Measurements from ENCODE around the gene SF3B3.

Gene SF3B3

DNA sequence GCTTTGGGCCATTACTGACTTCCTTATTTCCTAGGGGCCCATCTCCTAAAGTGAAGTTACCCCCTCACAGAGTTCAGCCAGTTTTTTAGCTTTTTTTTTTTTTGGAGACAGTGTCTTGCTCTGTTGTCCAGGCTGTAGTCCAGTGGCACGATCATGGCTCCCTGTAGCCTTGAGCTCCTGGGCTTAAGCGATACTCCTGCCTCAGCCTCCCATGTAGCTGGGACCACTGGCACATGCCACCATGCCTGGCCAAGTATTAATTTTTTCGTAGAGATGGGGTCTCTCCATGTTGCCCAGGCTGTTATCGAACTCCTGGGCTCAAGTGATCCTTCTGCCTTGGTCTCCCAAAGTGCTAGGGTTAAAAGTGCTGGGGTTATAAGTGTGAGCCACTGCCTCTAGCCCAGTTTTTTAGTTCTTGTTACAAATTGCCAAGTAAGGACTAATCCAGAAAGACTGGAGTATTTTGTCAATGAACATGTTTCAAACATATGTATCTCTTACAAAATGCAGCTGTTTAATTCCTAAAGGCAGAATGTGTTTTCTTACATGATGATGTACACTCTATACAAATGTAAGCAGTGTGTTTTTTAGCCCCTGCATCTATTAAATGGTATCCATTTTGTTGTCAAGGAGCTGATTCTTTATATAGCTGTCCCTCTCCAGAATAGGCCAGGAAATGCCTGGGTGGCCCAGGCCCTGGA, 73.7 kb downstream of the SF3B3 start:
- no peak overlapping the region for H3K4me3 ChIP-seq (ENCODE audit: low read depth, low read length)
- DNase-seq (ENCODE audit: low read depth), result no peak
- TF ChIP-seq, protein P1, sequence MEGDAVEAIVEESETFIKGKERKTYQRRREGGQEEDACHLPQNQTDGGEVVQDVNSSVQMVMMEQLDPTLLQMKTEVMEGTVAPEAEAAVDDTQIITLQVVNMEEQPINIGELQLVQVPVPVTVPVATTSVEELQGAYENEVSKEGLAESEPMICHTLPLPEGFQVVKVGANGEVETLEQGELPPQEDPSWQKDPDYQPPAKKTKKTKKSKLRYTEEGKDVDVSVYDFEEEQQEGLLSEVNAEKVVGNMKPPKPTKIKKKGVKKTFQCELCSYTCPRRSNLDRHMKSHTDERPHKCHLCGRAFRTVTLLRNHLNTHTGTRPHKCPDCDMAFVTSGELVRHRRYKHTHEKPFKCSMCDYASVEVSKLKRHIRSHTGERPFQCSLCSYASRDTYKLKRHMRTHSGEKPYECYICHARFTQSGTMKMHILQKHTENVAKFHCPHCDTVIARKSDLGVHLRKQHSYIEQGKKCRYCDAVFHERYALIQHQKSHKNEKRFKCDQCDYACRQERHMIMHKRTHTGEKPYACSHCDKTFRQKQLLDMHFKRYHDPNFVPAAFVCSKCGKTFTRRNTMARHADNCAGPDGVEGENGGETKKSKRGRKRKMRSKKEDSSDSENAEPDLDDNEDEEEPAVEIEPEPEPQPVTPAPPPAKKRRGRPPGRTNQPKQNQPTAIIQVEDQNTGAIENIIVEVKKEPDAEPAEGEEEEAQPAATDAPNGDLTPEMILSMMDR (IDR thresholded peaks at IDR 0.05; ENCODE audit: low read depth, low read length), result no peak
- TF ChIP-seq, protein P2, sequence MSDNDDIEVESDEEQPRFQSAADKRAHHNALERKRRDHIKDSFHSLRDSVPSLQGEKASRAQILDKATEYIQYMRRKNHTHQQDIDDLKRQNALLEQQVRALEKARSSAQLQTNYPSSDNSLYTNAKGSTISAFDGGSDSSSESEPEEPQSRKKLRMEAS (IDR thresholded peaks at IDR 0.05; ENCODE audit: low read depth, low read length), result no peak
- TF ChIP-seq MYC (IDR thresholded peaks at IDR 0.05; ENCODE audit: low read depth, low read length) (no peak), POLR2A (IDR thresholded peaks at IDR 0.05; ENCODE audit: extremely low read depth, insufficient read length) (no peak)

DNA sequence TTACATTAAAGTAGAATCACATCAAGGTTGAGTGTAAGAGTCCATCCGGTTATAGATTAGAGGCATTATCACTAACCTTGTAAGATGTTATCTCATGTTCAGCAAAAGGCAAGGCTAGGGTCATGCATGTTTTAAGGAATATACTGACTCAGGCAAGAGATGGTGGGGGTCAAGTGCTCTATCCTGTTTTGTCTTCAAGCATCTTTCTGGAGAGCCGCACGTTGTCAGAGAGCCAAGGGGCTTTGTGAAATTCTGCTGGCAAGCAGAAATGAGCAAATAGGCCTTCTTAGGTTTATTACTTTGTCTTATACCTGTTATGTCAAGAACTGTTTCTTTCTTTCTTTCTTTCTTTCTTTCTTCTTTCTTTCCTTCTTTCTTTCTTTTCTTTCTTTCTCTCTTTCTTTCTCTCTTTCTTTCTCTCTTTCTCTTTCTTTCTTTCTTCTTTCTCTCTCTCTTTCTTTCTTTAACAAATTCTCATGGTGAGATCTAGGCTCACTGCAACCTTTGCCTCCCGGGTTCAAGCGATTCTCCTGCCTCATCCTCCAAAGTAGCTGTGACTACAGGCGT, 75.4 kb downstream of the SF3B3 start:
- H3K4me3 ChIP-seq (ENCODE audit: low read depth, low read length), result no peak overlapping the region
- TF ChIP-seq, protein P1 (IDR thresholded peaks at IDR 0.05; ENCODE audit: low read depth, low read length), result no peak
- TF ChIP-seq POLR2A (IDR thresholded peaks at IDR 0.05; ENCODE audit: extremely low read depth, insufficient read length) (no peak), MYC (IDR thresholded peaks at IDR 0.05; ENCODE audit: low read depth, low read length) (no peak)
- TF ChIP-seq, protein P2 (IDR thresholded peaks at IDR 0.05; ENCODE audit: low read depth, low read length), result no peak

DNA sequence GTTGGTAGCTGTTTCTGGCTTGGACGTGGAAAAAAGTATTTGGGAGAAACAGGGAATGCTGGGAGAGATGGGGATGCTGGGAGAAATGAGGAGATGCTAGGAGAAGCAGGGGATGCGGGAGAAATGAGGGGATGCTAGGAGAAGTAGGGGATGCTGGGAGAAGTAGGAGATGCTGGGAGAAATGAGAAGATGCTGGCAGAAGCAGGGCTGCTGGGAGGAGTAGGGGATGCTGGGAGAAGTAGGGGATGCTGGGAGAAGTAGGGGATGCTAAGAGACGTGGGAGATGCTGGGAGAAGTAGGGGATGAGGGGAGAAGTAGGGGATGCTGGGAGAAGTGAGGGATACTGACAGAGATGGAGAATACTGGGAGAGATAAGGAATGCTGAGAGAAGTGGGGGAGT, 77.1 kb downstream of the SF3B3 start:
- TF ChIP-seq, protein P2 (IDR thresholded peaks at IDR 0.05; ENCODE audit: low read depth, low read length), result no peak
- TF ChIP-seq, protein P1 (IDR thresholded peaks at IDR 0.05; ENCODE audit: low read depth, low read length), result no peak
- no peak for TF ChIP-seq POLR2A (IDR thresholded peaks at IDR 0.05; ENCODE audit: extremely low read depth, insufficient read length)
- TF ChIP-seq MYC (IDR thresholded peaks at IDR 0.05; ENCODE audit: low read depth, low read length), result no peak
- DNase-seq (ENCODE audit: low read depth), result no peak
- H3K4me3 ChIP-seq (ENCODE audit: low read depth, low read length), result no peak overlapping the region

More for the DNA sequence above, 75.4 kb downstream of the SF3B3 start:
- no peak for DNase-seq (ENCODE audit: low read depth)

DNA sequence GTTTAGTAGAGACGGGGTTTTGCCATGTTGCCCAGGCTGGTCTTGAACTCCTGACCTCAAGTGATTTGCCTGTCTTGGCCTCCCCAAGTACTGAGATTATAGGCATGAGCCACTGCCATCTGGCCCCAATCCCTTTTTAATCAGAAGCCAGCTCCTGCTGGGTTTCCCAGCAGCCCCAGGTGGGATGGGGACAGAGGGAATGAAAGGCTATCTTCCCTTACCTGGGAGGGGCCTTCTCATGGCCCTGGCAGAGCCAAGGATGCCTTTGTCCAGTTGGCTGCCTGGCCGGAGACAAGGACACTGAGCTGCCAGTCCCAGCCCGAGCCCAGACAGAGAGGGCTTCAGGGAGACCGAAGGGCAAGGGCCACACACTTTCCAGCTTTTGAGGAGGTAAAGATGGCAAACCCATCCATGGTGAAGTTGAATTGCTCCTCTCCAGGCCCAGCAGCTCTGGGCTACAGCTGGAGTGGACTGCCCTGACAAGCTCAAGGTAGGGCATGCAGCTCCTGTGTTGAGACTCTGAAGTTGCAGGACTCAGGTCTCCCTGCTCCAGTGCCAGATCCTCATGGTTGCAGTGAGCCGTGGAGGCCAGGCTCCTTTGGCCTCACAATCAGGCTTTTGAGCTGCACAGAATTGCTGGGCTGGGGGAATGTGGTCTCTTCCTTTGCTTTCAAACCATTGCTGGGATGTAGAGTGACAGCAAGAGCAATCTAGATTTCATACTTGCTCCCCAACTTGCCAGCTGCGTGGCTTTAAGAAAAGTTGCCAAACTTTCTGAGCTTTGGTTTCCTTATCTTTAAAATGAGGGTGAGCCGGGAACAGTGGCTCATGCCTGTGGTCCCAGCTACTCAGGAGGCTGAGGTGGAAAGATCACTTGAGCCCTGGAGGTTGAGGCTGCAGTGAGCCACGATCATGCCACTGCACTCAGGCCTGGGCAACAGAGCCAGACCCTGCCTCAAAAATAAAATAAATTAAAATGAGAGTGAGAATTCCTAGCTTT, 78.3 kb downstream of the SF3B3 start:
- DNase-seq (ENCODE audit: low read depth), result no peak
- H3K4me3 ChIP-seq (ENCODE audit: low read depth, low read length), result no peak overlapping the region
- TF ChIP-seq, protein P2 (IDR thresholded peaks at IDR 0.05; ENCODE audit: low read depth, low read length), result no peak
- TF ChIP-seq, protein P1 (IDR thresholded peaks at IDR 0.05; ENCODE audit: low read depth, low read length), result no peak
- TF ChIP-seq MYC (IDR thresholded peaks at IDR 0.05; ENCODE audit: low read depth, low read length) (no peak), POLR2A (IDR thresholded peaks at IDR 0.05; ENCODE audit: extremely low read depth, insufficient read length) (no peak)

DNA sequence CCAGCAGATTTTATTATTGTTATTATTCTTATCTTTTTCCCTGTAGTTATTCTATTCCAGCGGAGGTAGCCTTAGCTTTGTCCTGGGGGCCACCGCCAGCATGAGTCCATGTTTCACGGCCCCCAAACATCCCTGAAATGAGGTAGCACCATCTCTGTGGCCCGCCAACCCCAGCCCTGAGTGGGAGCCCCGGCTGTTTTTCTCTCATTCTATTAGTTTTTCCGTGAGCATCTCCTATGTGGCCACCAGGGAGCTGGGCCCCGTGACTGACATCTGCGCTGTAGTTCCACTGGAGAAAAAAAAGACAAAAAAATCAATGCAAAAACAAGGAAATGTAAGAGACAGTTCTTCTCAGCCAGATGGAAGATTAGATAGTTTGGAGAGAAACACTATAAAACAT, 79.2 kb downstream of the SF3B3 start:
- DNase-seq (ENCODE audit: low read depth), result no peak
- no peak overlapping the region for H3K4me3 ChIP-seq (ENCODE audit: low read depth, low read length)
- TF ChIP-seq MYC (IDR thresholded peaks at IDR 0.05; ENCODE audit: low read depth, low read length) (no peak), POLR2A (IDR thresholded peaks at IDR 0.05; ENCODE audit: extremely low read depth, insufficient read length) (no peak)
- TF ChIP-seq, protein P2 (IDR thresholded peaks at IDR 0.05; ENCODE audit: low read depth, low read length), result no peak
- TF ChIP-seq, protein P1 (IDR thresholded peaks at IDR 0.05; ENCODE audit: low read depth, low read length), result no peak
